ENCODE data around the gene ENTR1.

Gene ENTR1

DNA sequence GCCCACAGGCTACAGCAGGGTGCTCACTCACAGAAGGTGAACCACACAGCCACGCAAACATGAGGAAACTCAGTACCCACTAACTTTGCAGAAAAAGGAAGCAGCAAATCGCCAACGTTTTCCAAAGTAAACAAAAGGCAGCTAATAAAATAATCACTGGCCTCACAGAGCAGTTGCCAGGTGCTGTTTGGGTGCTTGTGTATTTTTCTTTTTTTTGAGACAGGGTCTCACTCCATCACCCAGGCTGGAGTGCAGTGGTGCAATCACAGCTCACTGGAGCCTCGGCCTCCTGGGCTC lies 14.2 kb downstream of the ENTR1 start:
- no peak overlapping the region for H3K27ac ChIP-seq (ENCODE audit: low read depth, low read length)

DNA sequence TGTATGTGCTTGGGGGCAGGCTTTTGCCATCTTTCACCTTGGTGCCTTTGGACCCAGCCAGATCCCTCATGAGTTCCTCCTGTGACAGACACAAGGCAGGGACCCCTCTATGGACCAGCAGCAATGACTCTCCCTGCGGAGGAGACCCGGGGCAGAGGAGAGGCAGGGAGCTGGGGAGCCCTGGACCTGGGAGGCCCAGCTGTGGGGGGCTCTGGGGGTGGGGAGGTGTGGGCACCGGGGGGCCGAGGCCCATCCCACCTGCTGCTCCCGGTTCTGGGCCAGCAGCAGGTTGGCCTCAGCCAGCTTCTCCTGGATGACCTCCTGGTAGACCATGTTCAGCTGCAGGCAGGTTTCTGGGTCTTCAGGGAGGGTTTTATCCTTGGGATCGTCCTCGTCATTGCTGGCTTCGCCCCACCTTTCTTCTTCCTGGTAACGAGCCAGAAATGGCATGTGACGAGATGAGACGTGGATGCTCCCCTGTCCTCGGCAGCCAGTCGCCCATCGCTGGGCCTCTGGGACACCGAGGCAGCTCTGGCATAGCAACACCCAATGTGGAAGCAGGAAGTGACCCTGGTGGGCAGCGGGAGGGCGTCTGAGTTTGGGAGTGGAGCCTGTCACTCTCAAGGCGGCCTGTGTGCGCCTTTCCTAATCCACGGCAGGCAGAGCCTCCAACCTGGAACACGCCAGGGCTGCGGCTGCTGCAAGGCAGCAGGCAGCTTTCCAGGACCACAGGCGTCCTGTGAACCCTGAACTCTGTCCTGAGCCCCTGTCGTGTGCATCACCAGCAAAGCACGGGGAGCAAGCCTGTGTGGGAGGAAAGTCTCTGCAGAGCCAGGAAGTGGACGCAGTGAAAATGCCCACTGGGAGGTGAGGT lies 14.8 kb downstream of the ENTR1 start:
- Histone ChIP-seq H3K79me2 (ENCODE audit: control insufficient read depth, low read length) (peaks cover 34% of the 10 kb centered on the region), H3F3A (ENCODE audit: control insufficient read depth, insufficient read depth) (0 out of 2 replicates have a peak, but pooled peaks cover 2% of the 10 kb centered on the region), H3K27ac (ENCODE audit: low read depth, low read length) (no peak overlapping the region), H3K4me1 (ENCODE audit: control insufficient read depth, low read length) (peaks cover 14% of the 10 kb centered on the region), H3K4me2 (ENCODE audit: low read length) (no peak overlapping the region), H3K9me2 (replicated peaks; ENCODE audit: control insufficient read depth, low read length) (no peaks in the 10 kb centered on the region), H3K9me3 (ENCODE audit: control insufficient read depth, insufficient read depth, low read length) (no peaks in the 10 kb centered on the region), H3K4me3 (ENCODE audit: low read length) (no peak overlapping the region), H3K27me3 (ENCODE audit: control insufficient read depth, low read length) (no peaks in the 10 kb centered on the region), H4K20me1 (ENCODE audit: control insufficient read depth, insufficient read depth, low read depth, low read length) (no peaks in the 10 kb centered on the region; the same call in 1 of the 2 replicates), H3K36me3 (ENCODE audit: control insufficient read depth, low read length) (peaks cover 80% of the 10 kb centered on the region)
- TF ChIP-seq, protein P1, sequence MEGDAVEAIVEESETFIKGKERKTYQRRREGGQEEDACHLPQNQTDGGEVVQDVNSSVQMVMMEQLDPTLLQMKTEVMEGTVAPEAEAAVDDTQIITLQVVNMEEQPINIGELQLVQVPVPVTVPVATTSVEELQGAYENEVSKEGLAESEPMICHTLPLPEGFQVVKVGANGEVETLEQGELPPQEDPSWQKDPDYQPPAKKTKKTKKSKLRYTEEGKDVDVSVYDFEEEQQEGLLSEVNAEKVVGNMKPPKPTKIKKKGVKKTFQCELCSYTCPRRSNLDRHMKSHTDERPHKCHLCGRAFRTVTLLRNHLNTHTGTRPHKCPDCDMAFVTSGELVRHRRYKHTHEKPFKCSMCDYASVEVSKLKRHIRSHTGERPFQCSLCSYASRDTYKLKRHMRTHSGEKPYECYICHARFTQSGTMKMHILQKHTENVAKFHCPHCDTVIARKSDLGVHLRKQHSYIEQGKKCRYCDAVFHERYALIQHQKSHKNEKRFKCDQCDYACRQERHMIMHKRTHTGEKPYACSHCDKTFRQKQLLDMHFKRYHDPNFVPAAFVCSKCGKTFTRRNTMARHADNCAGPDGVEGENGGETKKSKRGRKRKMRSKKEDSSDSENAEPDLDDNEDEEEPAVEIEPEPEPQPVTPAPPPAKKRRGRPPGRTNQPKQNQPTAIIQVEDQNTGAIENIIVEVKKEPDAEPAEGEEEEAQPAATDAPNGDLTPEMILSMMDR (IDR thresholded peaks at IDR 0.05; ENCODE audit: low read depth, low read length, poor library complexity, severe bottlenecking) = no peak
- no peak for TF ChIP-seq EZH2phosphoT487 (IDR thresholded peaks at IDR 0.05; ENCODE audit: borderline replicate concordance, low read length)

More for the DNA sequence above, 14.2 kb downstream of the ENTR1 start:
- Histone ChIP-seq H3K4me1 (ENCODE audit: control insufficient read depth, low read length) (peaks cover 16% of the 10 kb centered on the region), H3K4me3 (ENCODE audit: low read length) (no peak overlapping the region), H3K27me3 (ENCODE audit: control insufficient read depth, low read length) (no peaks in the 10 kb centered on the region), H3K9me2 (replicated peaks; ENCODE audit: control insufficient read depth, low read length) (no peaks in the 10 kb centered on the region), H3K36me3 (ENCODE audit: control insufficient read depth, low read length) (peaks cover 78% of the 10 kb centered on the region), H3F3A (ENCODE audit: control insufficient read depth, insufficient read depth) (peaks cover 7% of the 10 kb centered on the region; the same call in 1 of the 2 replicates), H4K20me1 (ENCODE audit: control insufficient read depth, insufficient read depth, low read depth, low read length) (no peaks in the 10 kb centered on the region; the same call in 1 of the 2 replicates), H3K4me2 (ENCODE audit: low read length) (no peak overlapping the region), H3K9me3 (ENCODE audit: control insufficient read depth, insufficient read depth, low read length) (no peaks in the 10 kb centered on the region), H3K79me2 (ENCODE audit: control insufficient read depth, low read length) (peaks cover 34% of the 10 kb centered on the region)
- TF ChIP-seq, protein P1 (IDR thresholded peaks at IDR 0.05; ENCODE audit: low read depth, low read length, poor library complexity, severe bottlenecking) = no peak
- no peak for TF ChIP-seq EZH2phosphoT487 (IDR thresholded peaks at IDR 0.05; ENCODE audit: borderline replicate concordance, low read length)

DNA sequence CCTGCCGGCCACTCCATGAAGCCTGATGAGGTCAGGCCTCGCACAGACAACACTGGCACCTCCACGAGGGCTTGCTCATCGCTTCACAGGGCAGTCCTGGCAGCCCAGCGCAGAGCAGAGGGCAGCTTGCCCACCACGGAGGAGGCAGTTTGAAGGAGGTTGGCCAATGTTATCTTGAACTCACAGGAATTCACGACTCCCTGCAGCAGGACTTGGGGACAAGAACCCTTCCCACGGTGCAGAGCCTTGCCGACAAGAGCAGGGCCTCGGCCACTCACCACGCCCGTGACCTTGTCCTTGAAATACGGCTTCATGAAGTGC lies 15.4 kb downstream of the ENTR1 start:
- no peak overlapping the region for H3K4me3 ChIP-seq (ENCODE audit: low read length)
- no peaks in the 10 kb centered on the region for H3F3A ChIP-seq (ENCODE audit: control insufficient read depth, insufficient read depth)
- no peak overlapping the region for H3K27ac ChIP-seq (ENCODE audit: low read depth, low read length)
- no peaks in the 10 kb centered on the region for H3K27me3 ChIP-seq (ENCODE audit: control insufficient read depth, low read length)
- H3K4me2 ChIP-seq (ENCODE audit: low read length) = no peak overlapping the region
- no peaks in the 10 kb centered on the region; the same call in 1 of the 2 replicates for H4K20me1 ChIP-seq (ENCODE audit: control insufficient read depth, insufficient read depth, low read depth, low read length)
- H3K9me3 ChIP-seq (ENCODE audit: control insufficient read depth, insufficient read depth, low read length) = no peaks in the 10 kb centered on the region
- H3K36me3 ChIP-seq (ENCODE audit: control insufficient read depth, low read length) = peaks cover 81% of the 10 kb centered on the region
- no peaks in the 10 kb centered on the region for H3K9me2 ChIP-seq (replicated peaks; ENCODE audit: control insufficient read depth, low read length)
- no peak for TF ChIP-seq EZH2phosphoT487 (IDR thresholded peaks at IDR 0.05; ENCODE audit: borderline replicate concordance, low read length)
- TF ChIP-seq, protein P1 (IDR thresholded peaks at IDR 0.05; ENCODE audit: low read depth, low read length, poor library complexity, severe bottlenecking) = no peak
- peaks cover 33% of the 10 kb centered on the region for H3K79me2 ChIP-seq (ENCODE audit: control insufficient read depth, low read length)
- H3K4me1 ChIP-seq (ENCODE audit: control insufficient read depth, low read length) = peaks cover 9% of the 10 kb centered on the region

All from DOHH2 (cell line).